Measurements from ENCODE around the gene LIPT2. TPM values are rescaled to one million over a fixed set of nuclear protein-coding genes. Genes with fewer than 3 reads are reported as not detected.
A peak's percentile ranks its signal among the peaks of the same experiment; 100 is the strongest.

LIPT2 gene
- total and polyA plus RNA-seq, 10 of the 15 experiments (the other 5 are each of a cell fraction or from before 2014, with no cell fraction given): 0.69 to 7.5 (median 3.8) TPM

- no peak for TF ChIP-seq PRDM15 (CRISPR knock-in tag; IDR thresholded peaks at IDR 0.05)
- peak; percentile 89 for TF ChIP-seq RAD21 (IDR thresholded peaks at IDR 0.05; ENCODE audit: insufficient read depth, low read depth, low read length)
- no peak for TF ChIP-seq TAF1 (IDR thresholded peaks at IDR 0.05; ENCODE audit: borderline replicate concordance, low read depth, low read length)
- TF ChIP-seq SMAD5 (IDR thresholded peaks at IDR 0.05; ENCODE audit: low read depth): no peak
- no peak for TF ChIP-seq ZNF687 (IDR thresholded peaks at IDR 0.05)
- no peak for TF ChIP-seq NR2F1 (conservative IDR thresholded peaks at IDR 0.05)
- TF ChIP-seq IKZF1 (conservative IDR thresholded peaks at IDR 0.05): peak; percentile 82
- TF ChIP-seq RAD51 (IDR thresholded peaks at IDR 0.05): no peak
- TF ChIP-seq HDAC2 (IDR thresholded peaks at IDR 0.05): no peak
- no peak for TF ChIP-seq CBX3 (IDR thresholded peaks at IDR 0.05; ENCODE audit: borderline replicate concordance, low read depth)
- TF ChIP-seq JUND (IDR thresholded peaks at IDR 0.05; ENCODE audit: low read depth, low read length): no peak
- no peak for TF ChIP-seq ZNF274 (IDR thresholded peaks at IDR 0.05; ENCODE audit: insufficient read depth, insufficient read length)
- peak; percentile 11; the same call in 1 of the 2 replicates for TF ChIP-seq YY1 (IDR thresholded peaks at IDR 0.05; ENCODE audit: low read depth, low read length)
- peak; percentile 42; the same call in 1 of the 2 replicates for TF ChIP-seq RUNX3 (IDR thresholded peaks at IDR 0.05; ENCODE audit: low read length)
- TF ChIP-seq ZNF592 (IDR thresholded peaks at IDR 0.05): no peak
- no peak for TF ChIP-seq TCF12 (IDR thresholded peaks at IDR 0.05; ENCODE audit: low read depth, low read length)
- TF ChIP-seq ESRRA (IDR thresholded peaks at IDR 0.05; ENCODE audit: low read length): no peak
- TF ChIP-seq BHLHE40 (IDR thresholded peaks at IDR 0.05; ENCODE audit: borderline replicate concordance in 1 of 2, low read depth in 2 of 2, low read length in 1 of 2): no peak
- TF ChIP-seq E2F4 (IDR thresholded peaks at IDR 0.05; ENCODE audit: low read depth, low read length): no peak
Measured at GRCh38 chr11:74449369-74449931, 44.1 kb downstream of the LIPT2 start (continued).

Data from GM12878 (cell line).